Epithelial cell of esophagus (primary cell): ENCODE results near the gene KLF8.
"Not testable (repeated sequence)": the region's sequence is repeated elsewhere in the genome, so short reads cannot be mapped to it uniquely, and the experiment has no call there.

Experiments
- DNase-seq: peaks from one replicate; pipeline ENCODE4 v3.0.0; 2010; ENCODE audit warnings: low read depth
- H3K4me3 ChIP-seq: 2 replicates; pipeline ENCODE4 v1.5.1; 2011; ENCODE audit warnings: mild to moderate bottlenecking, low read length, control low read depth
- TF ChIP-seq, protein P1 (sequence below): IDR thresholded peaks from 2 replicates; pipeline ENCODE4 v1.5.1; 2011; ENCODE audit warnings: low read depth, mild to moderate bottlenecking, low read length, control low read depth, inconsistent platforms; ENCODE audit not compliant: insufficient read depth; ENCODE audit errors: missing control alignments

Gene KLF8

DNA sequence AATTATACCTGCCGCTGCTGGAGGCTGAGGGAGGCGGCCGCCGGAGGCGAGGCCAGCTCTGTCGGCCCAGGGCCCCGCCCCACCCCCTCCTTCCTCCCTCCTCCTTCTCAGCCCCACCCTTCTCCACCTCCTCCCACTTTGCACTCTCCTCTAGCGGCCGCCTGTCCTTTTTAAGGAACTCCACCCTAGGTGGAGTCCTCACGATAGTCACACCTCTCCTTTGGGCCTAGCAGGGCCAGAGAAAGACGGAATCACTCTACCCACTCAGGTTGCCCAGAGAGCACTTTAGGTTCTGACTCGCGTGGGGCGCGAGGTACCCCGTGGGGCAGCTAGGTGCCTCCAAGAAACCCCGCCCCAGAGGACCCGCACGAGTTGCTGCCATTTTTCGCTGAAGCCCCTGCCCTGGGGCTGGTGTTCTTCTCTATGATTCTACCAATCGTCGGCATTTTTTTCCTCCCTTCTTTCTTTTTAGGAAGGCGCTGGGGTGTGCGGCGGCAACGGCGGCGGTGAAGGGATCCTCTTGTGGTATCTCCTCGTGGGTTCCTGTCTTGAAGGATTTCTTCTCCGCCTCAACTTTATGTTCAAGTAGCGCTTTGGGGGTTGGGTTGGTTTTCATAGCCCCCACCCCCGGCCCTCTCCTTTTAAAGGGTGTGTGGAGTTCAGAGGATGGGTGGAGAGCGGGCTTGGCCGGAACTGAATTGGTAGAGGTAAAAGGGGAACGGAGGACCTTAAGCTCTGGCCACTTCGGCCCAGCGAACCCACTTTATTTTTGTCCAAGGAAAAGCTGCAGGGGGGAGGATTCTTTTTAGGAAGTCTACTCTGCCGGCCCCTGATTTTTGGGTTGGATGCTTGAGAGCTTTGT lies at the start of gene KLF8:
KLF8 (plus strand) TSS at position 136 of the 862 bp plus-strand sequence. CDS start 979 bp downstream, outside the sequence.
- peak within 1 kb of the TSS; percentile 54 for H3K4me3 ChIP-seq
- TF ChIP-seq, protein P1, sequence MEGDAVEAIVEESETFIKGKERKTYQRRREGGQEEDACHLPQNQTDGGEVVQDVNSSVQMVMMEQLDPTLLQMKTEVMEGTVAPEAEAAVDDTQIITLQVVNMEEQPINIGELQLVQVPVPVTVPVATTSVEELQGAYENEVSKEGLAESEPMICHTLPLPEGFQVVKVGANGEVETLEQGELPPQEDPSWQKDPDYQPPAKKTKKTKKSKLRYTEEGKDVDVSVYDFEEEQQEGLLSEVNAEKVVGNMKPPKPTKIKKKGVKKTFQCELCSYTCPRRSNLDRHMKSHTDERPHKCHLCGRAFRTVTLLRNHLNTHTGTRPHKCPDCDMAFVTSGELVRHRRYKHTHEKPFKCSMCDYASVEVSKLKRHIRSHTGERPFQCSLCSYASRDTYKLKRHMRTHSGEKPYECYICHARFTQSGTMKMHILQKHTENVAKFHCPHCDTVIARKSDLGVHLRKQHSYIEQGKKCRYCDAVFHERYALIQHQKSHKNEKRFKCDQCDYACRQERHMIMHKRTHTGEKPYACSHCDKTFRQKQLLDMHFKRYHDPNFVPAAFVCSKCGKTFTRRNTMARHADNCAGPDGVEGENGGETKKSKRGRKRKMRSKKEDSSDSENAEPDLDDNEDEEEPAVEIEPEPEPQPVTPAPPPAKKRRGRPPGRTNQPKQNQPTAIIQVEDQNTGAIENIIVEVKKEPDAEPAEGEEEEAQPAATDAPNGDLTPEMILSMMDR = no peak
- DNase-seq = peak; percentile 68

DNA sequence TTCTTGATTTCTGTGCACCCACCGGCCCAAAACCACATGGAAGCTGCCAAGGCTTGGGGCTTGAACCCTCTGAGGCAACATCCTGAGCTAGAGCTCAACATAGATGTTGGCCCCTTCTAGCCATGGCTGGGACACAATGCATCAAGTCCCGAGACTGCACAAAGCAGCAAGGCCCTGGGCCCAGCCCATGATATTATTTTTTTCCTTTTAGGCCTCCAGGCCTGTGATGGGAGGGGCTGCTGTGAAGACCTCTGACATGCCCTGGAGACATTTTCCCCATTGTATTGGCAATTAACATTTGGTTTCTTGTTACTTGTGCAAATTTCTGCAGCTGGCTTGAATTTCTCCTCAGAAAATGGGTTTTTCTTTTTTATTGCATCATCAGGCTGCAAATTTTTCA lies 25.2 kb upstream of the KLF8 start:
- DNase-seq, H3K4me3 ChIP-seq: not testable (repeated sequence)

DNA sequence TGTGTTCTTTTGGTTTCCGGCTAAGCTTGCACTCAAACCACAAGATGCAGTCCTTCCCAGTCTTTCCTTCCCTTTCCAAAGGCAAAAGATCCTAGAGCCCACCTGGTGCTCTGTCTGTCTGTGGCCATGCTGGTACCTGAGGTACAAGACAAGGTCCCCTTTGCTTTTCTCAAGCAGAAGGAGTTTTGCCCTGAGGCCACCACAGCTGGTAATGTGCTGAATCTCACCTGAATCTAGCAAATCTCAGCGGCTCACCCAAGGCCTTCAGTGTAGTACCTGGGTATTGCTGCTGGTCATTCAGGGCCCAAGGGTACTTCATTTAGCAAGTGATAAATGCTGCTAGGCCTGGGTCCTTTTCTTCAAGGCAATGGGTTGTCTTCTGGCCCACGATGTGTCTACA lies 20.5 kb upstream of the KLF8 start:
- no peak overlapping the region for H3K4me3 ChIP-seq
- DNase-seq = no peak
- TF ChIP-seq, protein P1 = no peak

DNA sequence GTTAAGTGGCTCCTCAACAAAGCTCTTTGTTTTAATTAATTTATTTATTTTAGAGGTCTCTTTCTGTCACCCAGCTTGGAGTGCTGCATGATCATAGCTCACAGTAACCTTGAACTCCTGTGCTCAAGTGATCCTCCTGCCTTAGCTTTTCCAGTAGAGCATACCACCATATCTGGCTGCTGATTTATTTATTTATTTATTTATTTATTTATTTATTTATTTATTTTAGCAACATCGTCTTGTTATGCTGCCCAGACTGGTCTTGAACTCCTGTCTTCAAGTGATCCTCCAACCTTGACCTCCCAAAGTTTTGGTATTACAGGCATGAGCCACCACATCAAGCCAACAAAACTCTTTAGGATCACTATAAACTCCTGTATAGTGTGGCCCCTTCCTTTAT lies 15.8 kb upstream of the KLF8 start:
- TF ChIP-seq, protein P1 = no peak
- H3K4me3 ChIP-seq = no peak overlapping the region
- DNase-seq = no peak

DNA sequence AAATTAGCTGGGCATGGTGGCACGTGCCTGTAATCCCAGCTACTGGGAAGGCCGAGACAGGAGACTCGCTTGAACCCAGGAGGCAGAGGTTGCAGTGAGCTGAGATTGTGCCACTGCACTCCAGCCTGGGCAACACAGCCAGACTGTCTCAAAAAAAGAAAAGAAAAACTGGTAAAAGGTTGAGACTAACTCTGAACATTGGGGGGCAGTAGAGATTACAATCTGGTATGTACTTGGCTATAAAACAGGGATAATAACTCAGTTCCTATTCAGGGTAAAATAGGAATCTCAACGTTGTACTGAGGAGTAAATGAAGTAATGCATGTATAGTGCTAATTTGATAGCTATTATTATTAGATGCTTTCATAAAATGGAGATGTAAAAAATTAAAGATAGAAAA lies 12.5 kb upstream of the KLF8 start:
- TF ChIP-seq, protein P1 = peak; percentile 28
- peak; percentile 34 for DNase-seq

DNA sequence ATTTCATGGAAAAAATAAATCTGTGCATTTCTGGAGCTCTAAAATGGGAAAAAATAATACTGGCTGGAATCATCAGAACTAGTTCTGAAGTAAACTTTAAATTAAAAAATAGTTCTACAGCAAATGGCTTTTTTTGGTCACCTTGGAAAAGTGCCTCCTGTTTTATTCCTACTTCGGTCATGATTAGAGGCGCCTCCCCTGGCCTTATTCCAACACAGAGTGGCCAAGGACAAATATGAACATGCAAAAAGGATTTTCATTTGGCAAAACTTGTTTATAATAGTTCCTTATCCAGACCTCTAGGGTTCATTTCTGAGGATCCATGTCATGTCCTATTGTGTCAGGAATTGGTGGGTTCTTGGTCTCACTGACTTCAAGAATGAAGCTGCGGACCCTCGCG lies 11.1 kb upstream of the KLF8 start:
- TF ChIP-seq, protein P1 = no peak
- no peak for DNase-seq
- no peak overlapping the region for H3K4me3 ChIP-seq

More for the DNA sequence above, 12.5 kb upstream of the KLF8 start:
- H3K4me3 ChIP-seq = no peak overlapping the region

DNA sequence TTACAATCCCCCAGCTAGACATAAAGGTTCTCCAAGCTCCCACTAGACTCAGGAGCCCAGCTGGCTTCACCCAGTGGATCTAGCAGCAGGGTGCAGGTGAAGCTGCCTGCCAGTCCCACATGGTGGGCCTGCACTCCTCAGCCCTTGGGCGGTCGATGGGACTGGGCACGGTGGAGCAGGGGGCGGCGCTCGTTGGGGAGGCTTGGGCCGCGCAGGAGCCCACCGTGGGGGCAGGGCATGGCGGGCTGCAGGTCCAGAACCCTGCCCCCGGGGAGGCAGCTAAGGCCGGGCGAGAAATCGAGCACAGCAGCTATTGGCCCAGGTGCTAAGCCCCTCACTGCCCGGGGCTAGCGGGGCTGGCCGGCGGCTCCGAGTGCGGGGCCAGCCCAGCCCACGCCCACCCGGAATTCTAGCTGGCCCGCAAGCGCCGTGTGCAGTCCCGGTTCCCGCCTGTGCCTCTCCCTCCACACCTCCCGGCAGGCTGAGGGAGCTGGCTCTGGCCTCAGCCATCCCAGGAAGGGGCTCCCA lies 9.6 kb upstream of the KLF8 start:
- TF ChIP-seq, protein P1 = no peak

More for the DNA sequence above, 9.6 kb upstream of the KLF8 start:
- no peak for DNase-seq
- H3K4me3 ChIP-seq = no peak overlapping the region
